ENCODE results near the gene PRMT3.
"Not testable (repeated sequence)": the region's sequence is repeated elsewhere in the genome, so short reads cannot be mapped to it uniquely, and the experiment has no call there.

Gene PRMT3

DNA sequence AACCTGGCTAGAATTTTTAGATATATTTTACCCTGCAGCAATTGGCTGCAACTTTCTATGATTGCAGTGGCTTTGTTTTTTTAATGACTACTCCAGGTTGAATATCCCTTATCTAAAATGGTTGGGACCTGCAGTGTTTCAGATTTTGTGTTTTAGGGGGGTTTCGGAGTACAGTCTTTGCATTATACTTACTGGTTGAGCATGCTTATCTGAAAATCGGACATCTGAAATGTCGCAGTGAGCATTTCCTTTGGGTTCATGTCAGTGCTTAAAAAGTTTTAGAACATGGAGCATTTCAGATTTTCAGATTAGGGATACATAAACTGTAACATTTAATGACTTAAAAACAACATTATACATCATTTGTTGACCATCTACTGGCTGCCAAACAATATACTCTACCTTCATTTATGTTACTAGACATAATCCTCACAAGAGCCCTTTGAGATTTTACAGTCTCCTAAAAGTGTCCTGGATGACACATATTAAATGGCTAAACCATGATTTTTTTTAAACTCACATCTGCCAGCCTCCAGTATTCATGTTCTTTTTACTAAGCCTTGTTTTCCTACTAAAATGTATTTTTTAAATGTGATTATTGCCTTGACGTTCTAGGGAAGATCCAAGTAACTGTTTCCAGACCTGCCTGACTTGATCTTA, 66.3 kb downstream of the PRMT3 start:
- FAIRE-seq (no peak), DNase-seq (ENCODE audit: insufficient read length, low spot score) (no peak)

GRCh38 chr11:20457001-20457799, 69.7 kb downstream of the PRMT3 start:
- FAIRE-seq (no peak), DNase-seq (ENCODE audit: insufficient read length, low spot score) (no peak)

- FAIRE-seq, result no peak
Observed at GRCh38 chr11:20457934-20458680, 70.6 kb downstream of the PRMT3 start.

DNA sequence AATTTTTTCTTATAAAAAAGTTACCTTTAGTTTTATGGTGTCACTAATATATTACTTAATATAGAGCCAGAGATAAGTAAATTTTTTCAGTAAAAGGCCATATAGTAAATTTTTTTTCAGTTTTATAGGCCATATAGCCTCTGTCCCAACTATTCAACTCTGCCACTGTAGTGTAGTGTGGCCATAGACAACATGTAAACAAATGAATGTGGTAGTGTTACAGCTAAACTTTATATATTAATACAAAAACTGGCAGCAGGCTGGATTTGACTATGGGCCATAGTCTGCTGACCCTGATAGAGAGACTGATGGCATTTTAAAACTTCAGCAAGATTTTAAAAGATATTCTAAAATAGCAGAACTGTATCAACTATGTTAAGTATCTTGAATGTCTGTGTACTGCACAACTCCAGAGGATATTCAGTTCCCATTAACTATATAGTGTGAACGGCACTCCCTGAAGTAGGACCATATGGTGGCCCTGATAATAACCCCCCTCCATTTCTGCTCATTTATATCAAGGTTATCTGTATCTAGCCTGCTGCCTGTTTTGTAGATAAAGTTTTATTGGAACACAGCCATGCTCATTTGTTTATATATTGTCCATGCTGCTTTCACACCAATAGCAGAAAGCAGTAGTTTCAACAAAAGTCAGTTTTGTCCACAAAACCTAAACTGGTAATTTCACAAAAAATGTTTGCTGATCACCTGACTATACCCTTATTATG, 71.6 kb downstream of the PRMT3 start:
- FAIRE-seq, result no peak
- DNase-seq (ENCODE audit: insufficient read length, low spot score), result no peak

More at GRCh38 chr11:20457934-20458680, 70.6 kb downstream of the PRMT3 start:
- no peak for DNase-seq (ENCODE audit: insufficient read length, low spot score)

GRCh38 chr11:20459865-20460264, 72.3 kb downstream of the PRMT3 start:
- FAIRE-seq, result no peak

GRCh38 chr11:20464518-20464917, 77.0 kb downstream of the PRMT3 start:
- FAIRE-seq (no peak), DNase-seq (ENCODE audit: insufficient read length, low spot score) (no peak)

More at GRCh38 chr11:20459865-20460264, 72.3 kb downstream of the PRMT3 start:
- DNase-seq (ENCODE audit: insufficient read length, low spot score), result no peak

GRCh38 chr11:20467487-20468185, 80.1 kb downstream of the PRMT3 start:
- no peak for FAIRE-seq
- no peak for DNase-seq (ENCODE audit: insufficient read length, low spot score)

- DNase-seq (ENCODE audit: insufficient read length, low spot score) (no peak), FAIRE-seq (no peak)
Observed at GRCh38 chr11:20470348-20470747, 82.8 kb downstream of the PRMT3 start.

DNA sequence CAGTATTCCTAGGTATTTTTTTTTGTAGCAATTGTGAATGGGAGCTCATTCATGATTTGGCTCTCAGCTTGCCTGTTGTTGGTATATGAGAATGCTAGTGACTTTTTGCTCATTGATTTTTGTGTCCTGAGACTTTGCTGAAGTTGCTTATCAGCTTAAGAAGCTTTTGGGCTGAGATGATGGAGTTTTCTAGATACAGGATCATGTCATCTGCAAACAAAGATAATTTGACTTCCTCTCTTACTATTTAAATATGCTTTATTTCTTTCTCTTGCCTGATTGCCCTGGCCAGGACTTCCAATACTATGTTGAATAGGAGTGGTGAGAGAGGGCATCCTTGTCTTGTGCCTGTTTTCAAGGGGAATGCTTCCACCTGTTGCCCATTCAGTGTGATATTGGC, 84.4 kb downstream of the PRMT3 start:
- DNase-seq (ENCODE audit: insufficient read length, low spot score); FAIRE-seq: not testable (repeated sequence)

DNA sequence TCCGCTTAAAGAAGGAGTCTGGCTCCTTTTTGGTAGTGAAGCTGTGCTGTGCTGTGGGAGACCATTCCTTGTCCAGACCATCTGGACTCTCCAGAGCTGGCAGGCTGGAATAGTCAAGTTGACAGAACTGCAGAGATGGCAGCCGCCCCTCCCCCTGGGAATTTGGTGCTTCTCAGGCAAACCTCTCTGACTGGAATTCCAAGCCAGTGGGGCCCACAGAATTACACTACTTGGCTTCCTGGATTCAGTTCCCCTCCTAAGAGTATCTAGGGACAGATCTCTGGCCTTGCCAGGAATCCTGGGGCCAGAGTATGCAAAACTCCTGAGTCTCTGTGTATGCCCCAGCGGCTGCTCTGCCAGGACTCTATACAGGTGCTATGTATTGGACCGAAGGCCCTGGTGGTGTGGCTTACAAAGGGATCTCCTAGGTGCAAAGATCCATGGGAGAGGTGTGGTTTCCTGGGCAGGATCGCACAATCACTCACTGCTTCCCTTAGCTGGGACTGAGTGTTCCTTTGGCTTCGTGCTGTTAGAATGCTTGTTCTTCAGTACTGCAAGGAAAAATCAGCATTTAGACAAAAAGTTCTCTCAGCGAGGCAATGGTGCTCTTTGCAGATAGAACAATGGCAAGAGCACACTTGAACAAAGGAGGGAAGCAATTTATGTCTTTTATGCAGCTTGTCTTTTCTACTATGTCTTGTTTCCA, 86.8 kb downstream of the PRMT3 start:
- no peak for FAIRE-seq

GRCh38 chr11:20474882-20475517, 87.5 kb downstream of the PRMT3 start:
- FAIRE-seq (no peak), DNase-seq (ENCODE audit: insufficient read length, low spot score) (no peak)

More for the DNA sequence above, 86.8 kb downstream of the PRMT3 start:
- no peak for DNase-seq (ENCODE audit: insufficient read length, low spot score)

- DNase-seq (ENCODE audit: insufficient read length, low spot score) (no peak), FAIRE-seq (no peak)
Observed at GRCh38 chr11:20477418-20478090, 90.0 kb downstream of the PRMT3 start.

- DNase-seq (ENCODE audit: insufficient read length, low spot score) (no peak), FAIRE-seq (no peak)
Observed at GRCh38 chr11:20479513-20479912, 92.0 kb downstream of the PRMT3 start.

GRCh38 chr11:20483931-20484330, 96.4 kb downstream of the PRMT3 start:
- no peak for DNase-seq (ENCODE audit: insufficient read length, low spot score)

DNA sequence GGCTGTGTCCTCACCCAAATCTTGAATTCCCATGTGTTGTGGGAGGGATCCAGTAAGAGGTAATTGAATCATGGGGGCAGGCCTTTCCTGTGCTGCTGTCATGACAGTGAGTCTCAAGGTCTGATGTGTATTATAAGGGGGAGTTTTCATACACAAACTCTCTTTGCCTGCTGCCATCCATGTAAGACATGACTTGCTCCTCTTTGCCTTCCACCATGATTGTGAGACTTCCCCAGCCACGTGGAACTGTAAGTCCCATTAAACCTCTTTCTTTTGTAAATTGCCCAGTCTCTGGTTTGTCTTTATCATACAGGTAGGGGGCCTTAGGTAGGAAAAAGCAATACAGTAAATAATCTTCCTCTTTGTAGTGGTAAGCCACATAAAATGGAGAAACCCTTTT, 96.9 kb downstream of the PRMT3 start:
- not testable (repeated sequence) for DNase-seq (ENCODE audit: insufficient read length, low spot score); FAIRE-seq

More at GRCh38 chr11:20483931-20484330, 96.4 kb downstream of the PRMT3 start:
- FAIRE-seq, result no peak

DNA sequence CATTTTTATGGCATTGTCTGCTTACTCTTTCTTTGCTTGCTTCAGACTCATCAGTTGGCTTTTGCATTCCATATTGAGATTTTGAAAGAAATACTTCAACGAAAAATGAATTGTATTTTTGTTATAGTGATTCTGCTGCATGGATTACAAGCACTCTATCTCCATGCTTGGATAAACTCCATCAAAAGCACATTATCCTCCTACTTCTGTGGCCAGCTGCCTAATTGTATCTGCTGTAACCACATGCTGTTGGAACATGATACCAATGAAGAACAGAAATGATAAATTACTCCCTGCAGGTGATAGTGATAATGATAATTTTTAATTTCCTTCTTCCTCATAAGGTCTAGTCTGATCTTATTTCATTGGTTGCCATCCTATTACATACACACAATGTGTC, 100.8 kb downstream of the PRMT3 start:
- DNase-seq (ENCODE audit: insufficient read length, low spot score) (no peak), FAIRE-seq (peak; percentile 9)

- DNase-seq (ENCODE audit: insufficient read length, low spot score) (no peak), FAIRE-seq (no peak)
Observed at GRCh38 chr11:20489948-20490347, 102.4 kb downstream of the PRMT3 start.

DNA sequence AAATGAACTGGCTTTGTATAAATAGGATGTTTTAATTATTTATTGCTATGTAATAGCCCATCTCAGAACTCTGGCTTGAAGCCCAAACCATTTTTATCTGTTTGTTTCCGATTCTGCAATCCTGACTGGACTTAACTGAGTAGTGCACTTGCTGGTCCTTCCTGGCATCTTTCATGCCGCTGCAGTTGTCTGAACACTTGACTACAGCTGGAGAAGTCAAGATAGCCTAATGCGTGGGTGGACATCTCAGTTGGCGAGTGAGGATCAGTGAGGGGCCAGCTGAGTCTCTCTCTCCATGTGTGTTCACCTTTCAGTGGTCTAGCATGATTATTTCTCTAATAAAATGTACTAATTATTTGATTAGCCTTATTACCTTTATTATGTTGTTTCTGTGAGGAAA, 105.8 kb downstream of the PRMT3 start:
- FAIRE-seq (no peak), DNase-seq (ENCODE audit: insufficient read length, low spot score) (no peak)
